ENCODE results near the gene CAMSAP3.

CAMSAP3 gene

DNA sequence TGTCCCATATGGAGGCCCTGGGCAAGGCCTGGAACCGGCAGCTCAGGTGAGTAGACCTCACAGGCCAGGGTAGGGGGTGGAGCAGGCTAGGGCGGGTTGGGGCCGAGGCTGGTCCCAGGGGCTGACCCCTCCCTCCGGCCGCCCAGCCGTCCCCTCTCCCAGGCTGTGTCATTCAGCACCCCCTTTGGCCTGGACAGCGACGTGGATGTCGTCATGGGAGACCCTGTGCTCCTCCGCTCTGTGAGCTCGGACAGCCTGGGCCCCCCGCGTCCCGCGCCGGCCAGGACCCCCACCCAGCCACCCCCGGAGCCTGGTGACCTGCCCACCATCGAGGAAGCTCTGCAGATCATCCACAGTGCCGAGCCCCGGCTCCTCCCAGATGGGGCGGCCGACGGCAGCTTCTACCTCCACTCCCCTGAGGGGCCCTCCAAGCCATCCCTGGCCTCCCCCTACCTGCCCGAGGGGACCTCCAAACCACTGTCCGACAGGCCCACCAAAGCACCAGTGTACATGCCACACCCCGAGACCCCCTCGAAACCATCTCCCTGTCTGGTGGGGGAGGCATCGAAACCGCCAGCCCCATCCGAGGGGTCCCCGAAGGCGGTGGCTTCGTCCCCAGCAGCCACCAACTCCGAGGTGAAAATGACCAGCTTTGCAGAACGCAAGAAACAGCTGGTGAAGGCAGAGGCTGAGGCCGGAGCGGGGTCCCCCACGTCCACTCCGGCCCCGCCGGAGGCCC lies 16.0 kb downstream of the CAMSAP3 start:
- TF ChIP-seq, protein P1, sequence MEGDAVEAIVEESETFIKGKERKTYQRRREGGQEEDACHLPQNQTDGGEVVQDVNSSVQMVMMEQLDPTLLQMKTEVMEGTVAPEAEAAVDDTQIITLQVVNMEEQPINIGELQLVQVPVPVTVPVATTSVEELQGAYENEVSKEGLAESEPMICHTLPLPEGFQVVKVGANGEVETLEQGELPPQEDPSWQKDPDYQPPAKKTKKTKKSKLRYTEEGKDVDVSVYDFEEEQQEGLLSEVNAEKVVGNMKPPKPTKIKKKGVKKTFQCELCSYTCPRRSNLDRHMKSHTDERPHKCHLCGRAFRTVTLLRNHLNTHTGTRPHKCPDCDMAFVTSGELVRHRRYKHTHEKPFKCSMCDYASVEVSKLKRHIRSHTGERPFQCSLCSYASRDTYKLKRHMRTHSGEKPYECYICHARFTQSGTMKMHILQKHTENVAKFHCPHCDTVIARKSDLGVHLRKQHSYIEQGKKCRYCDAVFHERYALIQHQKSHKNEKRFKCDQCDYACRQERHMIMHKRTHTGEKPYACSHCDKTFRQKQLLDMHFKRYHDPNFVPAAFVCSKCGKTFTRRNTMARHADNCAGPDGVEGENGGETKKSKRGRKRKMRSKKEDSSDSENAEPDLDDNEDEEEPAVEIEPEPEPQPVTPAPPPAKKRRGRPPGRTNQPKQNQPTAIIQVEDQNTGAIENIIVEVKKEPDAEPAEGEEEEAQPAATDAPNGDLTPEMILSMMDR (IDR thresholded peaks at IDR 0.05; ENCODE audit: borderline replicate concordance, control extremely low read depth, extremely low read depth, insufficient read depth, missing control alignments): no peak
- in situ Hi-C loops (cut with MboI; ENCODE audit: low sequenced_read_pairs, unreplicated experiment): no loop called here
- no peak for DNase-seq (ENCODE audit: low spot score)

DNA sequence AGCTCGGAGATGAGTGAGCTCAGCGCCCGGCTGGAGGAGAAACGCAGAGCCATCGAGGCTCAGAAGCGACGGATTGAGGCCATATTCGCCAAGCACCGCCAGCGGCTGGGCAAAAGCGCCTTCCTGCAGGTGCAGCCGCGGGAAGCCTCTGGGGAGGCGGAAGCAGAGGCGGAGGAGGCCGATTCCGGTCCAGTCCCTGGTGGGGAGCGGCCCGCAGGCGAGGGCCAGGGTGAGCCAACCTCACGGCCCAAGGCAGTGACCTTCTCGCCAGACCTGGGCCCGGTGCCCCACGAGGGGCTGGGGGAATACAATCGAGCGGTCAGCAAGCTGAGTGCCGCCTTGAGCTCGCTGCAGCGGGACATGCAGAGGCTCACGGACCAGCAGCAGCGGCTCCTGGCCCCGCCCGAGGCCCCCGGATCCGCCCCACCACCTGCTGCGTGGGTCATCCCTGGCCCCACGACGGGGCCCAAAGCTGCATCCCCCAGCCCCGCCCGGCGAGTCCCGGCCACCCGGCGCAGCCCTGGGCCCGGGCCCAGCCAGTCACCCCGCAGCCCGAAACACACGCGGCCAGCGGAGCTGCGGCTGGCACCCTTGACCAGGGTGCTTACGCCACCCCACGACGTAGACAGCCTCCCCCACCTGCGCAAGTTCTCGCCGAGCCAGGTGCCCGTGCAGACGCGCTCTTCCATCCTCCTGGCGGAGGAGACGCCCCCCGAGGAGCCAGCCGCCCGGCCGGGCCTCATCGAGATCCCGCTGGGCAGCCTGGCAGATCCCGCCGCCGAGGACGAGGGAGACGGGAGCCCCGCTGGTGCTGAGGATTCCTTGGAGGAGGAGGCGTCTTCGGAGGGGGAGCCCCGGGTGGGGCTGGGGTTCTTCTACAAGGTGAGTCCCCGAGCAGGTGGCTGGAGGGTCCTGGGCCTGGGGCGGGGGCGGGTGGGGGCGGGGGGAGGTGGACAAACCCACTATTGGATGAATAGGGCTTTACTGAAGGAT lies 16.9 kb downstream of the CAMSAP3 start:
- TF ChIP-seq, protein P1 (IDR thresholded peaks at IDR 0.05; ENCODE audit: borderline replicate concordance, control extremely low read depth, extremely low read depth, insufficient read depth, missing control alignments): no peak
- in situ Hi-C loops (cut with MboI; ENCODE audit: low sequenced_read_pairs, unreplicated experiment): no loop called here
- DNase-seq (ENCODE audit: low spot score): no peak

DNA sequence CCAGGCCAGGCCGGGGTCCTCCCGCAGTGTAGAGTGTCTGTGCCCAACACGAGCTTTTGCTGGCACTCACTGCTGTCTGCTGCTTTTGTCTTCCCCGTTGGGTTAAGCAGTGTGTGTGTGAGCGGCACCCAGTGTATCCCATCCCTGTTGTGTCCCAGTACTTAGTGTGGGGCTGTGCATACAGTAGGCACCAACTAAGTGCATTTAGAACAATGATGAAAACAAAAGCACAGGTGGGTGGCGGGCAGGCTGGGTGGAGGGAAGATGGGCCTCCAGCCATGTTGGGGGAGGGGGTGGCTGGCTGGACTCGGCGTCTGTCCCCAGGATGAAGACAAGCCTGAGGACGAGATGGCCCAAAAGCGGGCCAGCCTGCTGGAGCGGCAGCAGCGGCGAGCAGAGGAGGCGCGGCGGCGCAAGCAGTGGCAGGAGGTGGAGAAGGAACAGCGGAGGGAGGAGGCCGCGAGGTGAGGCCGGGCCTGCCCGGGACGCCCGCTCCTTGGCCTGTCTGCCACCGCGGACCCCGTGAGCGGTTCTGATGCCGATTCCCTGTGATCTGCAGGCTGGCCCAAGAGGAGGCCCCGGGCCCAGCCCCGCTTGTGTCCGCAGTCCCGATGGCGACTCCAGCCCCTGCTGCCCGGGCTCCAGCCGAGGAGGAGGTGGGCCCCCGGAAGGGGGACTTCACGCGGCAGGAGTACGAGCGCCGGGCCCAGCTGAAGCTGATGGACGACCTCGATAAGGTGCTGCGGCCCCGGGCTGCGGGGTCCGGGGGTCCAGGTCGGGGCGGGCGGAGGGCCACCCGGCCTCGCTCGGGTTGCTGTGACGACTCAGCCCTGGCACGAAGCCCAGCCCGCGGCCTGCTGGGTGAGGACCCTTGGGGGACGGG lies 19.4 kb downstream of the CAMSAP3 start:
- in situ Hi-C loops (cut with MboI; ENCODE audit: low sequenced_read_pairs, unreplicated experiment): no loop called here
- DNase-seq (ENCODE audit: low spot score): no peak
- TF ChIP-seq, protein P1 (IDR thresholded peaks at IDR 0.05; ENCODE audit: borderline replicate concordance, control extremely low read depth, extremely low read depth, insufficient read depth, missing control alignments): no peak

DNA sequence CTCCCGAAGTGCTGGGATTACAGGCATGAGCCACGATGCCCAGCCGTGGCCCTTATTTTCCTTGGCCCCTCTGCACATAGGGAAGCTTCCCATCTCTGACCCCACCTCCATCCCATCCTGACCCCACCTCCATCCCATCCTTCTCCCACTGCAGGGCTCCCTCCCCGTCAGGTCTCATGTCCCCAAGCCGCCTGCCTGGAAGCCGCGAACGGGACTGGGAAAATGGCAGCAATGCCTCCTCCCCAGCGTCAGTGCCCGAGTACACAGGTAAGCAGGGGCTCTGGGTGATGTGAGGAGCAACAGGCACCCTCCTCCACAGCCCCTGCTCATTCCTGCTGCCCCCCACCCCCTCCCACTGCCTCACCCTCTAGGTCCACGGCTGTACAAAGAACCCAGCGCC lies 21.5 kb downstream of the CAMSAP3 start:
- TF ChIP-seq, protein P1 (IDR thresholded peaks at IDR 0.05; ENCODE audit: borderline replicate concordance, control extremely low read depth, extremely low read depth, insufficient read depth, missing control alignments): no peak
- DNase-seq (ENCODE audit: low spot score): no peak
- in situ Hi-C loops (cut with MboI; ENCODE audit: low sequenced_read_pairs, unreplicated experiment): no loop called here

DNA sequence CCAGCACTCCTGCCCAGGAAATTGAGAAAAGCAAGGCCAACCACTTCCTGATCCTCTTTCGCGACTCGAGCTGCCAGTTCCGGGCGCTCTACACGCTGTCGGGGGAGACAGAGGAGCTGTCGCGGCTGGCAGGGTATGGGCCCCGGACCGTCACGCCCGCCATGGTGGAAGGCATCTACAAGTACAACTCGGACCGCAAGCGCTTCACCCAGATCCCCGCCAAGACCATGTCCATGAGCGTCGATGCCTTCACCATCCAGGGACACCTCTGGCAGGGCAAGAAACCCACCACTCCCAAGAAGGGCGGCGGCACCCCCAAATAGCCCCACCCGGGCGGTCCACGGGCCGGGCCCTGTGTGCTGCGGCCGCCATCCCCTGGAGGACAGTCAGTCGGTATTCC lies 22.1 kb downstream of the CAMSAP3 start:
- TF ChIP-seq, protein P1 (IDR thresholded peaks at IDR 0.05; ENCODE audit: borderline replicate concordance, control extremely low read depth, extremely low read depth, insufficient read depth, missing control alignments): no peak
- no peak for DNase-seq (ENCODE audit: low spot score)
- in situ Hi-C loops (cut with MboI; ENCODE audit: low sequenced_read_pairs, unreplicated experiment): no loop called here

DNA sequence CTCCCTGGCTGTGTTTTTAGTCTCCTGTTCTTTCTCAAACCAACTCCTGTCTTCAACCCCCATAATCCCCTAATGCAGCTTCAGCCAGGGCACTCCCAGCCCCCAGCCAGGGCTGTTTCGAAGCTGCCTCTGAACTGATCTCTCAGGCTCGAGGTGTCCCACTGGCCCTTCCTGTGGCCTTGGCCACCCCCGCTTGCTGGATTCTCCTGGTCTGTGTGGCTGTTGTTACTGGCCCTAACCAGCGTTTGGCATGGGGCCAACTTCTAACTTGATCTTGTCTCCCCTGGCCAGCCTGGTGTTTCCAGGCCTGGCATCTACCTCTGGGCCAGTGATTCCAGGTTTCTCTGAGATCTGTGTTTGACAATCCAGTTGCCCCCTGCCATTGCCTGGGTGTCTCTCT lies 22.7 kb downstream of the CAMSAP3 start:
- no peak for DNase-seq (ENCODE audit: low spot score)
- TF ChIP-seq, protein P1 (IDR thresholded peaks at IDR 0.05; ENCODE audit: borderline replicate concordance, control extremely low read depth, extremely low read depth, insufficient read depth, missing control alignments): no peak
- in situ Hi-C loops (cut with MboI; ENCODE audit: low sequenced_read_pairs, unreplicated experiment): no loop called here

Measured in GM13976 (cell line).